ENCODE results near the gene TDRD9. TPM values are rescaled to one million over a fixed set of nuclear protein-coding genes. Genes with fewer than 3 reads are reported as not detected.
"Not testable (repeated sequence)": the region's sequence is repeated elsewhere in the genome, so short reads cannot be mapped to it uniquely, and the experiment has no call there.

TDRD9 gene
- total RNA-seq, 3 donors from 2014 or later: 0.96 to 4.0 (median 2.9) TPM

- Histone ChIP-seq H3K27ac (peak overlapping the region; percentile 76 to 80), H3K4me3 (peak overlapping the region; percentile 69 to 93 (median 81))
- intact Hi-C loops (cut with DNase I; ENCODE audit: low total_unique reads): no loop called here
These were observed 7.0 kb upstream of the TDRD9 start for GRCh38 chr14:103920981-103921854.

GRCh38 chr14:103921855-103922200, 6.4 kb upstream of the TDRD9 start:
- H3K4me1 ChIP-seq; H3K9me3 ChIP-seq; H3K36me3 ChIP-seq; DNase-seq (ENCODE audit: low spot score in 2 of 2); intact Hi-C loops (cut with DNase I; ENCODE audit: low total_unique reads); H3K27me3 ChIP-seq; H3K27ac ChIP-seq: not testable (repeated sequence)
- H3K4me3 ChIP-seq: peak overlapping the region in 2 of 3 donors; percentile 69 to 81

More at GRCh38 chr14:103920981-103921854, 7.0 kb upstream of the TDRD9 start:
- H3K27me3 ChIP-seq: no peaks in the 10 kb centered on the region
- TF ChIP-seq POLR2AphosphoS5 (IDR thresholded peaks at IDR 0.05): peak; percentile 49 to 82 (median 64)
- TF ChIP-seq CTCF (IDR thresholded peaks at IDR 0.05): peak; percentile 79 to 90 (median 88)
- peak; percentile 43 for TF ChIP-seq POLR2A (IDR thresholded peaks at IDR 0.05)
- H3K36me3 ChIP-seq: no peaks in the 10 kb centered on the region
- no peaks in the 10 kb centered on the region for H3K4me1 ChIP-seq
- DNase-seq (ENCODE audit: low spot score in 2 of 2): peak; percentile 85 to 88
- H3K9me3 ChIP-seq: no peaks in the 10 kb centered on the region

- no peak for TF ChIP-seq POLR2A (IDR thresholded peaks at IDR 0.05)
These were observed 4.4 kb upstream of the TDRD9 start for GRCh38 chr14:103923863-103924262.

GRCh38 chr14:103925316-103925715, 2.9 kb upstream of the TDRD9 start:
- no peak for DNase-seq (ENCODE audit: low spot score in 2 of 2)
- intact Hi-C loops (cut with DNase I; ENCODE audit: low total_unique reads): no loop called here
- Histone ChIP-seq H3K4me3 (no peak overlapping the region), H3K9me3 (no peaks in the 10 kb centered on the region), H3K27me3 (peaks cover 0 to 8% of the 10 kb centered on the region in 2 donors), H3K4me1 (no peaks in the 10 kb centered on the region), H3K36me3 (no peaks in the 10 kb centered on the region), H3K27ac (no peak overlapping the region)
- TF ChIP-seq CTCF (IDR thresholded peaks at IDR 0.05): no peak
- TF ChIP-seq POLR2AphosphoS5 (IDR thresholded peaks at IDR 0.05): no peak
- TF ChIP-seq POLR2A (IDR thresholded peaks at IDR 0.05): no peak

More at GRCh38 chr14:103923863-103924262, 4.4 kb upstream of the TDRD9 start:
- H3K9me3 ChIP-seq: no peaks in the 10 kb centered on the region
- no peak for DNase-seq (ENCODE audit: low spot score in 2 of 2)
- peaks cover 0 to 8% of the 10 kb centered on the region in 2 donors for H3K27me3 ChIP-seq
- no peaks in the 10 kb centered on the region for H3K36me3 ChIP-seq
- intact Hi-C loops (cut with DNase I; ENCODE audit: low total_unique reads): no loop called here
- no peak overlapping the region for H3K4me3 ChIP-seq
- H3K27ac ChIP-seq: no peak overlapping the region
- H3K4me1 ChIP-seq: no peaks in the 10 kb centered on the region

GRCh38 chr14:103927566-103927965, 690 bp upstream of the TDRD9 start:
- TF ChIP-seq CTCF (IDR thresholded peaks at IDR 0.05) (no peak), POLR2A (IDR thresholded peaks at IDR 0.05) (no peak), POLR2AphosphoS5 (IDR thresholded peaks at IDR 0.05) (no peak)
- no peak for DNase-seq (ENCODE audit: low spot score in 2 of 2)
- Histone ChIP-seq H3K4me3 (no peak overlapping the region), H3K4me1 (no peaks in the 10 kb centered on the region), H3K9me3 (no peaks in the 10 kb centered on the region), H3K36me3 (no peaks in the 10 kb centered on the region), H3K27ac (no peak overlapping the region), H3K27me3 (peaks cover 0 to 8% of the 10 kb centered on the region in 2 donors)
- intact Hi-C loops (cut with DNase I; ENCODE audit: low total_unique reads): no loop called here

GRCh38 chr14:103930051-103930604, 1.9 kb downstream of the TDRD9 start:
- H3K4me3 ChIP-seq: no peak overlapping the region
- no peaks in the 10 kb centered on the region for H3K9me3 ChIP-seq
- peaks cover 0 to 8% of the 10 kb centered on the region in 2 donors for H3K27me3 ChIP-seq
- no peaks in the 10 kb centered on the region for H3K4me1 ChIP-seq
- intact Hi-C loops (cut with DNase I; ENCODE audit: low total_unique reads): no loop called here
- no peak for TF ChIP-seq CTCF (IDR thresholded peaks at IDR 0.05)
- TF ChIP-seq POLR2A (IDR thresholded peaks at IDR 0.05): no peak
- no peaks in the 10 kb centered on the region for H3K36me3 ChIP-seq
- no peak for DNase-seq (ENCODE audit: low spot score in 2 of 2)
- H3K27ac ChIP-seq: no peak overlapping the region

Data from breast epithelium (tissue), 4 donors.